Esophagus squamous epithelium (tissue), 4 donors: Measurements from ENCODE around the gene ANKRD6.

Experiments
- POLR2A ChIP-seq, 4 donors: fragments of 450-650 bp; IDR thresholded peaks; one replicate each; pipeline ENCODE4 v1.6.1; 2017; ENCODE audit warnings: antibody characterized with exemption in 4 of 4, mild to moderate bottlenecking in 4 of 4, moderate library complexity in 3 of 4
- TF ChIP-seq, protein P1 (sequence below), 6 experiments: fragments of 450-650 bp in 4 of 6; fragments of 200-600 bp in 2 of 6; sonication (generic) in 2 of 6; IDR thresholded peaks; one replicate each; pipeline ENCODE4 v1.5.1; 2016 to 2019; ENCODE audit warnings: antibody characterized with exemption in 6 of 6, mild to moderate bottlenecking in 4 of 6, moderate library complexity in 4 of 6

DNA sequence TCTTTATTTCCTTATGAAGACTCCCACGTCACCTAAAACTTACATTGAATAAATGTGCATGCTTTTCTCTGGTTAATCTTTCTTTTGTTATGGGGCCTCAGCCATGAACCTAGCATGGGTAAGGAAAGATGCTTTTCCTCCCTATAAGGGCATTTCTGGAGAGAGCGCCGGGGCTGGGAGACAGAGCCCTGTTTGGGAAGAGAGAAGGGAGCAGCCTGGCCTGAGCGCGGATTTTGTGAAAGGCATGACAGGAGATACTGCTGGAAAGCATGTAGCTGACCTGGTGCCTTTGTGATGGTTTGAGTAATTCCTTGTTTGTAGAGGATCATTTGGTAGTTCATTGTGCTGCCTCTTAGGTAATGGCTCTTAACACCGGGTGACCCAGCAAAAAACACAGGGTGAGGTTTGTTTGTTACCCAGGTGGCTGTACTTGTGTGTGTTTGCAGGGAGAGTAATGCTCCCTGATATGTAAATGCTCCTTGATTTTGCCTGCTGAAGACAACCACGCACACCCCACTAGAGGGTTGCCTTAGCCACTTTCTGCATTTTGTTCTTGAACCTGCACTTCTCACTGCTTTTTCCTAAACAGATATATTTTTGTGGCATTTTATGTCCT, 59.2 kb downstream of the ANKRD6 start:
- TF ChIP-seq, protein P1, sequence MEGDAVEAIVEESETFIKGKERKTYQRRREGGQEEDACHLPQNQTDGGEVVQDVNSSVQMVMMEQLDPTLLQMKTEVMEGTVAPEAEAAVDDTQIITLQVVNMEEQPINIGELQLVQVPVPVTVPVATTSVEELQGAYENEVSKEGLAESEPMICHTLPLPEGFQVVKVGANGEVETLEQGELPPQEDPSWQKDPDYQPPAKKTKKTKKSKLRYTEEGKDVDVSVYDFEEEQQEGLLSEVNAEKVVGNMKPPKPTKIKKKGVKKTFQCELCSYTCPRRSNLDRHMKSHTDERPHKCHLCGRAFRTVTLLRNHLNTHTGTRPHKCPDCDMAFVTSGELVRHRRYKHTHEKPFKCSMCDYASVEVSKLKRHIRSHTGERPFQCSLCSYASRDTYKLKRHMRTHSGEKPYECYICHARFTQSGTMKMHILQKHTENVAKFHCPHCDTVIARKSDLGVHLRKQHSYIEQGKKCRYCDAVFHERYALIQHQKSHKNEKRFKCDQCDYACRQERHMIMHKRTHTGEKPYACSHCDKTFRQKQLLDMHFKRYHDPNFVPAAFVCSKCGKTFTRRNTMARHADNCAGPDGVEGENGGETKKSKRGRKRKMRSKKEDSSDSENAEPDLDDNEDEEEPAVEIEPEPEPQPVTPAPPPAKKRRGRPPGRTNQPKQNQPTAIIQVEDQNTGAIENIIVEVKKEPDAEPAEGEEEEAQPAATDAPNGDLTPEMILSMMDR (IDR thresholded peaks at IDR 0.05) = no peak
- no peak for TF ChIP-seq POLR2A (IDR thresholded peaks at IDR 0.05)
